CD8-positive, alpha-beta memory T cell (primary cell): ENCODE measurements around the gene SH2D2A. TPM values are rescaled to one million over a fixed set of nuclear protein-coding genes. Genes with fewer than 3 reads are reported as not detected.
"Not testable (repeated sequence)": the region's sequence is repeated elsewhere in the genome, so short reads cannot be mapped to it uniquely, and the experiment has no call there.

ENCODE experiments used
- CTCF ChIA-PET: fragments of 350-600 bp; sonication (Branson Sonifier 250); formaldehyde crosslinking; loops from one replicate; lab custom pipeline; 2021; ENCODE audit warnings: antibody characterized with exemption; lab: Charles Lee
- POLR2A ChIA-PET: fragments of 350-600 bp; sonication (Branson Sonifier 250); formaldehyde crosslinking; loops from one replicate; lab custom pipeline; 2021; ENCODE audit warnings: antibody characterized with exemption; lab: Charles Lee
- DNase-seq, 5 donors: peaks; one replicate each; pipeline versions ENCODE4 v3.0.0 to v3.0.0-alpha.2; 2020 to 2022; ENCODE audit warnings: mixed read lengths in 1 of 5
- H3K27ac ChIP-seq: one replicate; pipeline ENCODE4 v1.7.0; 2013; ENCODE audit warnings: low read depth, mild to moderate bottlenecking, low read length, moderate library complexity
- H3K27me3 ChIP-seq: 2 replicates; pipeline ENCODE4 v1.7.0; 2013; ENCODE audit warnings: low read length, mild to moderate bottlenecking; ENCODE audit not compliant: insufficient read depth, poor library complexity, severe bottlenecking
- H3K36me3 ChIP-seq: 2 replicates; pipeline ENCODE4 v1.7.0; 2013; ENCODE audit warnings: mild to moderate bottlenecking, low read length, moderate library complexity; ENCODE audit not compliant: insufficient read depth
- H3K4me1 ChIP-seq: 2 replicates; pipeline ENCODE4 v1.7.0; 2013; ENCODE audit warnings: mild to moderate bottlenecking, low read length, moderate library complexity; ENCODE audit not compliant: insufficient read depth
- H3K4me3 ChIP-seq: 2 replicates; pipeline ENCODE4 v1.7.0; 2013; ENCODE audit warnings: mild to moderate bottlenecking, low read length
- H3K9me3 ChIP-seq: 2 replicates; pipeline ENCODE4 v1.7.0; 2013; ENCODE audit warnings: mild to moderate bottlenecking, low read length
- H3K27ac Mint-ChIP-seq, 8 donors: one replicate each; pipeline ENCODE4 v1.8.0; 2020 to 2021; ENCODE audit warnings: mixed read lengths in 8 of 8, mild to moderate bottlenecking in 6 of 8, inconsistent platforms in 3 of 8, moderate library complexity in 3 of 8
- H3K27me3 Mint-ChIP-seq, 2 donors: one replicate each; pipeline ENCODE4 v1.8.0; 2020 to 2021; ENCODE audit warnings: mixed read lengths in 2 of 2, mild to moderate bottlenecking in 1 of 2, moderate library complexity in 1 of 2
- H3K36me3 Mint-ChIP-seq, 3 donors: one replicate each; pipeline ENCODE4 v1.8.0; 2020 to 2021; ENCODE audit warnings: mixed read lengths in 3 of 3, inconsistent platforms in 1 of 3, mild to moderate bottlenecking in 1 of 3
- H3K4me1 Mint-ChIP-seq, 3 donors: one replicate each; pipeline ENCODE4 v1.8.0; 2020 to 2021; ENCODE audit warnings: mixed read lengths in 3 of 3, inconsistent platforms in 1 of 3, mild to moderate bottlenecking in 1 of 3
- H3K4me3 Mint-ChIP-seq, 7 donors: one replicate each; pipeline ENCODE4 v1.8.0; 2020 to 2021; ENCODE audit warnings: mixed read lengths in 7 of 7, mild to moderate bottlenecking in 6 of 7, moderate library complexity in 4 of 7, inconsistent platforms in 2 of 7
- H3K9me3 Mint-ChIP-seq, 5 donors: one replicate each; pipeline ENCODE4 v1.8.0; 2020 to 2022; ENCODE audit warnings: mixed read lengths in 5 of 5, mild to moderate bottlenecking in 3 of 5, moderate library complexity in 2 of 5, inconsistent platforms in 1 of 5
- polyA plus RNA-seq: library from polyadenylated mRNA; unstranded; fragments of 300-500 nt; fragmentation: Illumina TruSeq; gene quantifications from one replicate; pipeline ENCODE4 v1.2.3, GENCODE V29; 2021
- total RNA-seq, 2 experiments: library from RNA; stranded (reverse); gene quantifications; one replicate each; pipeline ENCODE4 v1.2.3, GENCODE V29; 2021

Gene SH2D2A
- total and polyA plus RNA-seq, 3 experiments from 2014 or later: 62.1 to 170 (median 163) TPM

DNA sequence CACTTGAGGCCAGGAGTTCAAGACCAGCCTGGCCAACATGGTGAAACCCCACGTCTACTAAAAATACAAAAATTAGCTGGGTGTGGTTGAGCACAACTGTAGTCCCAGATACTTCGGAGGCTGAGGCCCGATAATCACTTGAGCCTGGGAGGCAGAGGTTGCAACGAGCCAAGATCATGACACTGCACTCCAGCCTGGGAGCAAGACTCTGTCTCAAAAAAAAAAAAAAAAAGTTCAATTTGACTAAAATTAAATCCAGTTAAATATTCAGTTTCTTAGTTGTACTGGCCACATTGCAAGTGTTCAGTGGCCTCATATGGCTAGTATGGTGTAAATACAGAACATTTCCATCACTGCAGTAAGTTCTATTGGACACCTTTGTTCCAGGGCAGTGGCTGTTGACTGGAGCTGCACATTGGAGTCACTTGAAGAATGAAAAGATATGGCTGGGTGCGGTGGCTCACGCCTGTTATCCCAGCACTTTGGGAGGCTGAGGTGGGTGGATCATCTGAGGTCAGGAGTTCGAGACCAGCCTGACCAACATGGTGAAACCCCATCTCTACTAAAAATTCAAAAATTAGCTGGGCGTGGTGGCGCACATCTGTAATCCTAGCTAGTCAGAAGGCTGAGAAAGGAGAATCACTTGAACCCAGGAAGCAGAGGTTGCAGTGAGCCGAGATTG lies 58.9 kb downstream of the SH2D2A start:
- H3K9me3 ChIP-seq, H3K36me3 Mint-ChIP-seq, H3K27me3 Mint-ChIP-seq, H3K27me3 ChIP-seq, H3K36me3 ChIP-seq, POLR2A ChIA-PET, H3K4me3 ChIP-seq, H3K4me3 Mint-ChIP-seq, H3K27ac Mint-ChIP-seq, H3K9me3 Mint-ChIP-seq, DNase-seq, H3K27ac ChIP-seq, H3K4me1 ChIP-seq: not testable (repeated sequence)
- peaks cover 9 to 19% (median 11%) of the 10 kb centered on the region in 3 donors for H3K4me1 Mint-ChIP-seq
- CTCF ChIA-PET: interaction anchor here (1.4 kb wide), 1 partner anchor 31 kb away, joined by 3 read pairs; no protein-coding TSS in a partner anchor

DNA sequence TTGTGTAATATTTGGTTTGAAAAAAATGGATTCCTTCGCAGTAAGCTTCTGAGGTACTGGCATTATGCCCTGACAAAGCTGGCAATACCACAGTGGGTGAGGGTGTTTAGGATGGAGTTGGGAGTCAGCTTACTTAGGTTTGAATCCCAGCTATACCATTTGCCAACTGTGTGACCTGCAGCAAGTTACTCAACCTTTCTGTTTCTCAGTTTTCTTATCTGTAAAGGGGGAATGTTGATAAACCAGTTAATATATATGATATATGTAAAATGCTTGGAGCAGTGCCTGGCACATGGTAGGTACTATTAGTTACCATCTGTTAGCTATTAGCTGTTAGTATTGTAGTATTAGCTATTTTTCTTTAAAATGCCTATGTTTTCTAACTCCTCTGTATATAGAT lies 60.3 kb downstream of the SH2D2A start:
- Mint-ChIP-seq H3K4me3 (no peak overlapping the region), H3K9me3 (no peaks in the 10 kb centered on the region)
- POLR2A ChIA-PET: interaction anchor here (0.7 kb wide), 1 partner anchor 23 kb away, joined by 10 read pairs; no protein-coding TSS in a partner anchor

More for the DNA sequence above, 60.3 kb downstream of the SH2D2A start:
- CTCF ChIA-PET: interaction anchor here (1.0 to 2.0 kb wide), 4 partner anchors 8 to 104 kb away, joined by 3 to 8 read pairs (median 6); partner anchors contain the start of genes NTRK1 and PRCC
- H3K4me1 ChIP-seq: peaks cover 10% of the 10 kb centered on the region
- no peak overlapping the region for H3K27ac ChIP-seq
- Mint-ChIP-seq H3K4me1 (peaks cover 12 to 26% (median 17%) of the 10 kb centered on the region in 3 donors), H3K27me3 (no peaks in the 10 kb centered on the region), H3K36me3 (peaks cover 0 to 4% (median 0%) of the 10 kb centered on the region in 3 donors), H3K27ac (no peak overlapping the region)
- no peak for DNase-seq
- H3K27me3 ChIP-seq: no peaks in the 10 kb centered on the region
- H3K4me3 ChIP-seq: no peak overlapping the region
- no peaks in the 10 kb centered on the region for H3K9me3 ChIP-seq
- H3K36me3 ChIP-seq: no peaks in the 10 kb centered on the region

Other genes starting within 250 kb of the SH2D2A start
- 1 to 10 TPM; 4.4 to 4.7 TPM for gene IQGAP3, start 244.3 kb downstream of the SH2D2A start, total RNA-seq
- gene IQGAP3, start 244.3 kb downstream of the SH2D2A start, polyA plus RNA-seq: not detected
- 1 to 10 TPM; 7.3 to 7.4 TPM for gene TTC24, start 237.1 kb downstream of the SH2D2A start, total RNA-seq
- 2.3 TPM for gene TTC24, start 237.1 kb downstream of the SH2D2A start, polyA plus RNA-seq
- gene NAXE, start 225.1 kb downstream of the SH2D2A start, total RNA-seq: 10 to 100 TPM; 63.0 to 69.1 TPM
- 113 TPM for gene NAXE, start 225.1 kb downstream of the SH2D2A start, polyA plus RNA-seq
- 100 to 1,000 TPM; 123 to 131 TPM for gene GPATCH4, start 215.4 kb downstream of the SH2D2A start, total RNA-seq
- 58.7 TPM for gene GPATCH4, start 215.4 kb downstream of the SH2D2A start, polyA plus RNA-seq
- gene HAPLN2, start 197.4 kb downstream of the SH2D2A start, total RNA-seq: not detected
- gene HAPLN2, start 197.4 kb downstream of the SH2D2A start, polyA plus RNA-seq: not detected
- gene BCAN, start 174.7 kb downstream of the SH2D2A start, total RNA-seq: not detected
- not detected for gene BCAN, start 174.7 kb downstream of the SH2D2A start, polyA plus RNA-seq
- not detected for gene NES, start 139.4 kb downstream of the SH2D2A start, total RNA-seq
- not detected for gene NES, start 139.4 kb downstream of the SH2D2A start, polyA plus RNA-seq
- under 1 TPM; 0.66 to 0.71 TPM for gene CRABP2, start 111.3 kb downstream of the SH2D2A start, total RNA-seq
- gene CRABP2, start 111.3 kb downstream of the SH2D2A start, polyA plus RNA-seq: not detected
- 10 to 100 TPM; 29.6 to 29.7 TPM for gene METTL25B, start 88.4 kb downstream of the SH2D2A start, total RNA-seq
- gene METTL25B, start 88.4 kb downstream of the SH2D2A start, polyA plus RNA-seq: 4.2 TPM
- gene ISG20L2, start 88.1 kb downstream of the SH2D2A start, total RNA-seq: 10 to 100 TPM; 69.4 to 75.9 TPM
- 25.0 TPM for gene ISG20L2, start 88.1 kb downstream of the SH2D2A start, polyA plus RNA-seq
- 100 to 1,000 TPM; 122 to 131 TPM for gene MRPL24, start 75.8 kb downstream of the SH2D2A start, total RNA-seq
- gene MRPL24, start 75.8 kb downstream of the SH2D2A start, polyA plus RNA-seq: 92.2 TPM
- 100 to 1,000 TPM; 297 to 299 TPM for gene HDGF, start 65.2 kb downstream of the SH2D2A start, total RNA-seq
- 46.0 TPM for gene HDGF, start 65.2 kb downstream of the SH2D2A start, polyA plus RNA-seq
- 100 to 1,000 TPM; 106 to 111 TPM for gene PRCC, start 49.3 kb downstream of the SH2D2A start, total RNA-seq
- gene PRCC, start 49.3 kb downstream of the SH2D2A start, polyA plus RNA-seq: 45.9 TPM
- under 1 TPM in 1 of 2 experiments, not detected in 1; 0.07 TPM for gene INSRR, start 42.3 kb upstream of the SH2D2A start, total RNA-seq
- gene INSRR, start 42.3 kb upstream of the SH2D2A start, polyA plus RNA-seq: not detected
- 1 to 10 TPM; 2.9 to 3.0 TPM for gene NTRK1, start 44.0 kb upstream of the SH2D2A start, total RNA-seq
- not detected for gene NTRK1, start 44.0 kb upstream of the SH2D2A start, polyA plus RNA-seq
- gene PEAR1, start 76.9 kb upstream of the SH2D2A start, total RNA-seq: not detected
- gene PEAR1, start 76.9 kb upstream of the SH2D2A start, polyA plus RNA-seq: not detected
- not detected for gene LRRC71, start 103.8 kb upstream of the SH2D2A start, total RNA-seq
- not detected for gene LRRC71, start 103.8 kb upstream of the SH2D2A start, polyA plus RNA-seq
- gene ARHGEF11, start 228.9 kb upstream of the SH2D2A start, total RNA-seq: 1 to 10 TPM; 2.1 to 3.0 TPM
- gene ARHGEF11, start 228.9 kb upstream of the SH2D2A start, polyA plus RNA-seq: 4.0 TPM